ES-I3 (cell line): ENCODE data around the gene ALPK3.

ENCODE experiments used
- H3K36me3 ChIP-seq: 2 replicates; pipeline ENCODE4 v1.6.1; 2013; ENCODE audit warnings: mild to moderate bottlenecking, low read length, control low read depth, moderate library complexity; ENCODE audit not compliant: insufficient read depth
- H3K4me1 ChIP-seq: 2 replicates; pipeline ENCODE4 v1.6.1; 2013; ENCODE audit warnings: mild to moderate bottlenecking, control low read depth, low read length; ENCODE audit not compliant: insufficient read depth
- H3K9ac ChIP-seq: 2 replicates; pipeline ENCODE4 v1.6.1; 2013; ENCODE audit warnings: low read depth, mild to moderate bottlenecking, low read length, moderate library complexity
- H3K9me3 ChIP-seq: 2 replicates; pipeline ENCODE4 v1.6.1; 2013; ENCODE audit warnings: mild to moderate bottlenecking, low read length, moderate library complexity; ENCODE audit not compliant: control insufficient read depth, insufficient read depth

The ALPK3 gene

DNA sequence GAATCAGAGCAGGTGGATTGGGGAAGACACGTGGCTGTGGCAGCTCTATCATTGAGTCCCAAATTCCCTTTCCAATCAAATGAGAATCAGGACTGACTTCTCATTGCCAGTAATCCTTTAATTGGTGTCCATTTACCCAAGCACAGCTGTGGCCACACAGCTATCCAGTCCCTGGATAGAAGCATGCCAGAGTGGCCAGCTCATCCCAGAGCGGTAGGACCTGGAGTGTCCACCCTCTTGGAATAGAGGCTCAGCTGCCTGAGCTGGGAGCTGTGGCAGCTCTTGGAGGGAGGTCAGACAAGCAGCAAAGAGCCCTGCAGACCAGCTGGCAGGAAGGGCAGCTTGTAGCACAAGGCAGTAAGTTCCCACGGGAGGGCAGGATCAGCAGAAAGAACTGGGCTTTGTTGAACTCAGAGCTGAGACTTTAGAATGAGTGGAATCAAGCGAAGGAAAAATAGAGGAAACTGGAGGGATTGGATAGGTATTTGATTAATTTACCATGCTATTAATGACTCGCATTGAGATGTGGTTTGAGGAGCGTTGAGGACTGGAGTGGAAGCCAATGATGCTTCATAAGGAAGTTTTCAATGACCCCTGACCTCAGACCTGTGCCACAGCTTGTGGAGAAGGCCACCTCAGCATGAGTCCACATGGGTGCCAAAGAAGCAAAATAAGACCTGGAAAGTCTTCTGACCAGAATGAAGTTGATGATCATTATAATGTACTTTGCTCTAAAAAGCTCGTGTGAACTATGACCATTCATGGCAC lies 6.9 kb upstream of the ALPK3 start:
- H3K9ac ChIP-seq: no peak overlapping the region
- H3K36me3 ChIP-seq: no peaks in the 10 kb centered on the region; the same call in 1 of the 2 replicates
- H3K4me1 ChIP-seq: no peaks in the 10 kb centered on the region
- no peaks in the 10 kb centered on the region for H3K9me3 ChIP-seq

GRCh38 chr15:84811151-84811550 lies 6.0 kb upstream of the ALPK3 start:
- H3K9ac ChIP-seq: no peak overlapping the region
- H3K4me1 ChIP-seq: no peaks in the 10 kb centered on the region
- H3K36me3 ChIP-seq: no peaks in the 10 kb centered on the region; the same call in 1 of the 2 replicates
- H3K9me3 ChIP-seq: no peaks in the 10 kb centered on the region

DNA sequence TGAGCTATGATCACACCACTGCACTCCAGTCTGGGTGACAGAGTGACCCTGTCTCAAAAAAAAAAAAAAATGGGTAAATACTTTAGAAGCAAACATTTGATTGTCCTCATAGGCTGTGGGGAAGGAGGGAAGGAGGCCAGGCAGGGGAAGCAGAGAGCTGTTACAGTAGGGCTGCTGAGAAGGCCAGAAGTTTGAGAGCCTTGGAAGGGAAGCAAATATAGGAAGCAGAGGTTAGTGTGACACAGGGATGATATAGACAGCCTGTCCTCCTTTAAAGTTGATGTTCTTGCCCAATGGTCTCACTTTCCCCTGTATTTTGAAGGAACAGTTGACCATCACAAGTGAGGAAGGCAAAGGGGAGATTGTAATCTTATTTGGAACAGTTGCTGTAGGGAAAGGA lies 5.3 kb upstream of the ALPK3 start:
- H3K9ac ChIP-seq: no peak overlapping the region
- H3K9me3 ChIP-seq: no peaks in the 10 kb centered on the region
- no peaks in the 10 kb centered on the region; the same call in 1 of the 2 replicates for H3K36me3 ChIP-seq
- H3K4me1 ChIP-seq: no peaks in the 10 kb centered on the region

DNA sequence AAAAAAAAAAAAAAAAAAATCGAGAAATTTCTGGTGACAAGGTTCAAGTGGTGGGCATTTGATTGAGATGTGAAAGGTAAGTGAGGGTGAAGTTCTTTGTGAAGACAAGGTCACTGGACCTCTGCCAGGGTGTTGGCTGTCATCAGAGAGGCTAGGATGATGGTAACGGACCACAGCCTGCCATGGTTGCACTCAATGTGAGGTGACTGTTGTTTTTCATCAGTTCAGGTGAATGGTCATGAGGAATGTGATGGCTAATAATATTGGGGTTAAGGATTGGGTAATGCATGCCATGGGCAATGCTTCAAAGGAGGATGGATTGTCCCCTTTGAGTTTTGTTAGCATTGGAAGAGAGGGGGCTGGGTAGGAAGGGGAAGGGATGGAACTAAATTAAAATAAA lies 4.3 kb upstream of the ALPK3 start:
- no peak overlapping the region for H3K9ac ChIP-seq

DNA sequence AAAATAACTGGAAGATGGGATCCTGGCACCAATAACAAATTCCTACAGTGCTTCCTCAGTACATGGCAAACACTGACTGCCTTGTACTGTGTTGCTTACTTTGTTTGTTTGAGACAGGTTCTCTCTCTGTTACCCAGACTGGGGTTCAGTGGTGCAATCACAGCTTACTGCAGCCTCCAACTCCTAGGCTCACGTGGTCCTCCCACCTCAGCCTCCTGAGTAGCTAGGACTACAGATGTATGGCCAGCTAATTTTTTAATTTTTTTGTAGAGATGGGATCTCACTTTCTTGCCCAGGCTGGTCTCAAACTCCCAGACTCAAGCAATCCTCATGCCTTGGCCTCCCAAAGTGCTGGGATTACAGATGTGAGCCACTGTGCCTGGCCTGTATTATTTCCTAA lies 3.7 kb upstream of the ALPK3 start:
- no peak overlapping the region for H3K9ac ChIP-seq
- no peaks in the 10 kb centered on the region; the same call in 1 of the 2 replicates for H3K36me3 ChIP-seq
- H3K4me1 ChIP-seq: peaks cover 5% of the 10 kb centered on the region
- no peaks in the 10 kb centered on the region for H3K9me3 ChIP-seq

More for the DNA sequence above, 4.3 kb upstream of the ALPK3 start:
- Histone ChIP-seq H3K36me3 (no peaks in the 10 kb centered on the region; the same call in 1 of the 2 replicates), H3K9me3 (no peaks in the 10 kb centered on the region), H3K4me1 (no peaks in the 10 kb centered on the region; the same call in 1 of the 2 replicates)

GRCh38 chr15:84813931-84814330 lies 3.2 kb upstream of the ALPK3 start:
- no peaks in the 10 kb centered on the region; the same call in 1 of the 2 replicates for H3K36me3 ChIP-seq
- no peaks in the 10 kb centered on the region for H3K9me3 ChIP-seq
- no peak overlapping the region for H3K9ac ChIP-seq
- peaks cover 10% of the 10 kb centered on the region for H3K4me1 ChIP-seq

GRCh38 chr15:84814916-84815315 lies 2.2 kb upstream of the ALPK3 start:
- H3K36me3 ChIP-seq: no peaks in the 10 kb centered on the region; the same call in 1 of the 2 replicates
- no peak overlapping the region for H3K9ac ChIP-seq
- peaks cover 17% of the 10 kb centered on the region for H3K4me1 ChIP-seq
- H3K9me3 ChIP-seq: no peaks in the 10 kb centered on the region

- Histone ChIP-seq H3K36me3 (no peaks in the 10 kb centered on the region), H3K9ac (peak overlapping the region; percentile 46), H3K4me1 (peaks cover 24% of the 10 kb centered on the region), H3K9me3 (no peaks in the 10 kb centered on the region)
Observed at GRCh38 chr15:84817466-84818081, 418 bp downstream of the ALPK3 start.

GRCh38 chr15:84818261-84819131 lies 1.3 kb downstream of the ALPK3 start:
- Histone ChIP-seq H3K9me3 (no peaks in the 10 kb centered on the region), H3K9ac (peak overlapping the region; percentile 46; the same call in 1 of the 2 replicates), H3K36me3 (no peaks in the 10 kb centered on the region), H3K4me1 (peaks cover 29% of the 10 kb centered on the region)

- H3K9ac ChIP-seq: no peak overlapping the region
- H3K4me1 ChIP-seq: peaks cover 29% of the 10 kb centered on the region
- no peaks in the 10 kb centered on the region for H3K36me3 ChIP-seq
- no peaks in the 10 kb centered on the region for H3K9me3 ChIP-seq
Observed at GRCh38 chr15:84819291-84819768, 2.2 kb downstream of the ALPK3 start.

DNA sequence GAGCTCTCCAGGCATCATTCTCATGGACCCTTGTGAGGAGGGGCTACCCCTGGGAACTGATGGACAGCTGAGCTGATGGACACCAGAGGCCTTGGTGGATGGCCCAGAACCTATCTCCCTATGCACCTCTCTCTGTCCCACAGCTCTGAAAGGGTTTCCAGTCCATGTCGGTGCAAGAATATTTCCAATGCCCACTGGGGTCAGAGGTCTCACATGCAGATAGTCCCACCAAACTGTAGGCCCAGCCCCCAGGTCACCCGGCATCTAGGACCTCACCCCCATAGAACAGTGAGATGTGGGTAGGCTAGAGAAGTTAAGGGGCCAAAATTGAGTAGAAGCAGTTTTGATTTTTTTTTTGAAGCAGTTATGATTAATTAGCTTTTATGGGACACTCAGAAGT lies 2.6 kb downstream of the ALPK3 start:
- H3K4me1 ChIP-seq: peaks cover 29% of the 10 kb centered on the region
- no peaks in the 10 kb centered on the region; the same call in 1 of the 2 replicates for H3K36me3 ChIP-seq
- H3K9ac ChIP-seq: no peak overlapping the region
- no peaks in the 10 kb centered on the region for H3K9me3 ChIP-seq

- Histone ChIP-seq H3K9ac (no peak overlapping the region), H3K9me3 (no peaks in the 10 kb centered on the region), H3K4me1 (peaks cover 29% of the 10 kb centered on the region), H3K36me3 (no peaks in the 10 kb centered on the region; the same call in 1 of the 2 replicates)
Observed at GRCh38 chr15:84821501-84822021, 4.4 kb downstream of the ALPK3 start.

GRCh38 chr15:84822653-84823281 lies 5.6 kb downstream of the ALPK3 start:
- Histone ChIP-seq H3K4me1 (peaks cover 29% of the 10 kb centered on the region), H3K9ac (no peak overlapping the region), H3K36me3 (no peaks in the 10 kb centered on the region; the same call in 1 of the 2 replicates), H3K9me3 (no peaks in the 10 kb centered on the region)
